Tibial artery (tissue), 4 donors: Measurements from ENCODE around the gene DNAAF8.
"Not testable (repeated sequence)": the region's sequence is repeated elsewhere in the genome, so short reads cannot be mapped to it uniquely, and the experiment has no call there.

Experiments used
- DNase-seq, 2 donors: peaks; one replicate each; pipeline ENCODE4 v3.0.0-alpha.2; 2019
- H3K27ac ChIP-seq, 2 donors: fragments of 200-600 bp; sonication (generic) in 1 of 2; 1 replicate in 1 of 2; 2 replicates in 1 of 2; pipeline ENCODE4 v1.5.1; 2018 to 2019; ENCODE audit warnings: mild to moderate bottlenecking in 1 of 2
- H3K27me3 ChIP-seq, 2 donors: fragments of 200-600 bp; sonication (generic) in 1 of 2; one replicate each; pipeline versions ENCODE4 v1.5.1 to v1.6.0; 2016 to 2019
- H3K36me3 ChIP-seq, 3 donors: fragments of 200-600 bp; sonication (generic) in 2 of 3; one replicate each; pipeline ENCODE4 v1.5.1; 2016 to 2019; ENCODE audit warnings: mild to moderate bottlenecking in 2 of 3
- H3K4me1 ChIP-seq, 4 donors: fragments of 200-600 bp; sonication (generic) in 2 of 4; 1 replicate in 3 of 4; 2 replicates in 1 of 4; pipeline ENCODE4 v1.5.1; 2016 to 2019
- H3K4me3 ChIP-seq, 2 donors: fragments of 200-600 bp; sonication (generic) in 1 of 2; 1 replicate in 1 of 2; 2 replicates in 1 of 2; pipeline ENCODE4 v1.5.1; 2018 to 2019; ENCODE audit warnings: mild to moderate bottlenecking in 2 of 2
- H3K9me3 ChIP-seq, 3 donors: fragments of 200-600 bp; sonication (generic) in 1 of 3; one replicate each; pipeline ENCODE4 v1.5.1; 2016 to 2019
- CTCF ChIP-seq, 2 experiments: fragments of 200-600 bp in 1 of 2; fragments of 450-650 bp in 1 of 2; IDR thresholded peaks; one replicate each; pipeline ENCODE4 v1.5.1; 2017 to 2019; ENCODE audit warnings: antibody characterized with exemption in 2 of 2, mild to moderate bottlenecking in 1 of 2, moderate library complexity in 1 of 2
- intact Hi-C: fragments of 100-400 bp; cut with DNase I; formaldehyde crosslinking; loops from one replicate; pipeline ENCODE4 v1.15.0; 2023; ENCODE audit warnings: low total_unique reads

The DNAAF8 gene

GRCh38 chr16:4783951-4784336 is 49.6 kb downstream of the DNAAF8 start:
- H3K27me3 ChIP-seq, result peaks cover 0 to 6% of the 10 kb centered on the region in 2 donors
- no peaks in the 10 kb centered on the region for H3K36me3 ChIP-seq
- H3K4me3 ChIP-seq, result no peak overlapping the region
- no peak for TF ChIP-seq CTCF (IDR thresholded peaks at IDR 0.05)
- intact Hi-C loops, result no loop called here
- H3K27ac ChIP-seq, result no peak overlapping the region
- DNase-seq, result no peak
- no peaks in the 10 kb centered on the region for H3K4me1 ChIP-seq
- H3K9me3 ChIP-seq, result no peaks in the 10 kb centered on the region

- H3K9me3 ChIP-seq, intact Hi-C loops, H3K4me3 ChIP-seq, H3K36me3 ChIP-seq, DNase-seq, H3K4me1 ChIP-seq, H3K27ac ChIP-seq, H3K27me3 ChIP-seq: not testable (repeated sequence)
Observed at GRCh38 chr16:4784444-4784987, 50.2 kb downstream of the DNAAF8 start.

GRCh38 chr16:4785758-4786433 is 51.6 kb downstream of the DNAAF8 start:
- no peak overlapping the region for H3K4me3 ChIP-seq
- intact Hi-C loops, result no loop called here
- H3K27me3 ChIP-seq, result peaks cover 0 to 6% of the 10 kb centered on the region in 2 donors
- TF ChIP-seq CTCF (IDR thresholded peaks at IDR 0.05), result no peak
- no peaks in the 10 kb centered on the region for H3K9me3 ChIP-seq
- H3K36me3 ChIP-seq, result no peaks in the 10 kb centered on the region
- no peaks in the 10 kb centered on the region for H3K4me1 ChIP-seq
- no peak for DNase-seq
- H3K27ac ChIP-seq, result no peak overlapping the region

- no peak for DNase-seq
- H3K27ac ChIP-seq, result no peak overlapping the region
Observed at GRCh38 chr16:4787068-4787467, 52.7 kb downstream of the DNAAF8 start.

GRCh38 chr16:4787627-4788482 is 53.5 kb downstream of the DNAAF8 start, which contains the start of gene SEPTIN12:
Gene SEPTIN12, minus strand, starts transcription at chr16:4788345. Its CDS starts 700 bp downstream, at chr16:4787645.
- no peak within 1 kb of the TSS for H3K4me3 ChIP-seq
- no peak within 1 kb of the TSS for H3K27ac ChIP-seq
- no peak for DNase-seq
- no peaks in the 10 kb centered on the region for H3K9me3 ChIP-seq
- peaks cover 0 to 6% of the 10 kb centered on the region in 2 donors for H3K27me3 ChIP-seq
- intact Hi-C loops, result no loop called here
- TF ChIP-seq CTCF (IDR thresholded peaks at IDR 0.05), result no peak
- no peaks in the 10 kb centered on the region for H3K36me3 ChIP-seq
- H3K4me1 ChIP-seq, result no peaks in the 10 kb centered on the region

More at GRCh38 chr16:4787068-4787467, 52.7 kb downstream of the DNAAF8 start:
- no peak for TF ChIP-seq CTCF (IDR thresholded peaks at IDR 0.05)
- Histone ChIP-seq H3K27me3 (peaks cover 0 to 6% of the 10 kb centered on the region in 2 donors), H3K36me3 (no peaks in the 10 kb centered on the region), H3K4me3 (no peak overlapping the region), H3K9me3 (no peaks in the 10 kb centered on the region), H3K4me1 (no peaks in the 10 kb centered on the region)
- intact Hi-C loops, result no loop called here

- Histone ChIP-seq H3K4me3 (no peak overlapping the region), H3K36me3 (no peaks in the 10 kb centered on the region), H3K9me3 (no peaks in the 10 kb centered on the region), H3K4me1 (no peaks in the 10 kb centered on the region), H3K27ac (no peak overlapping the region), H3K27me3 (peaks cover 0 to 6% of the 10 kb centered on the region in 2 donors)
- intact Hi-C loops, result no loop called here
- DNase-seq, result no peak
- TF ChIP-seq CTCF (IDR thresholded peaks at IDR 0.05), result no peak
Observed at GRCh38 chr16:4788489-4788889, 54.2 kb downstream of the DNAAF8 start.
